Measurements from ENCODE around the gene GPATCH2. TPM values are rescaled to one million over a fixed set of nuclear protein-coding genes. Genes with fewer than 3 reads are reported as not detected.

Gene GPATCH2
- total RNA-seq, 1 experiment from 2014 or later = 11.2 TPM

DNA sequence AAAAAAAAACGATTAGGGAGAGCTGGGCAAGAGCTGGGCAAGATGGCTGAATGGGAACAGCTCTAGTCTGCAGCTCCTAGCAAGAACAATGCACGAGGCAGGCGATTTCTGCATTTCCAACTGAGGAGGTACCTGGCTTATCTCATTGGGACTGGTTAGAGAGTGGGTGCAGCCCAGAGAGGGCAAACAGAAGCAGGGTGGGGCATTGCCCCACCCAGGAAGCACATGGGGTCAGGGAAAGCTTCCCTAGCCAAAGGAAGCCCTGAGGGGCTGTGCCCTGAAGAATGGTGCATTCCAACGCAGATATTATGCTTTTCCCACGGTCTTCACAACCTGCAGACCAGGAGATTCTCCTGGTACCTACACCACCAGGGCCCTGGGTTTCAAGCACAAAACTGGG lies 251.6 kb downstream of the GPATCH2 start:
- DNase-seq (ENCODE audit: low read depth, low spot score) (no peak), ATAC-seq (no peak)
- H3K27me3 ChIP-seq (ENCODE audit: control insufficient read depth, insufficient read depth, low read length) = no peaks in the 10 kb centered on the region
- H3K4me1 ChIP-seq (ENCODE audit: control insufficient read depth, insufficient read depth, low read length) = no peaks in the 10 kb centered on the region
- H3K36me3 ChIP-seq (ENCODE audit: control insufficient read depth, insufficient read depth, low read length) = no peaks in the 10 kb centered on the region
- intact Hi-C loops (cut with micrococcal nuclease; ENCODE audit: unreplicated experiment) (no loop called here), in situ Hi-C loops (cut with HindIII; ENCODE audit: low pct_unique_long_range_greater_than_20kb, low sequenced_read_pairs) (no loop called here)
- ChIA-PET CTCF (no interaction called here), POLR2A (no interaction called here)
- H3K9me3 ChIP-seq (ENCODE audit: control insufficient read depth, insufficient read depth, low read depth, low read length) = no peaks in the 10 kb centered on the region; the same call in 1 of the 2 replicates
- TF ChIP-seq TCF7L2 (IDR thresholded peaks at IDR 0.05; ENCODE audit: low read depth, low read length) (no peak), CTCF (IDR thresholded peaks at IDR 0.05) (no peak)
- TF ChIP-seq, protein P1, sequence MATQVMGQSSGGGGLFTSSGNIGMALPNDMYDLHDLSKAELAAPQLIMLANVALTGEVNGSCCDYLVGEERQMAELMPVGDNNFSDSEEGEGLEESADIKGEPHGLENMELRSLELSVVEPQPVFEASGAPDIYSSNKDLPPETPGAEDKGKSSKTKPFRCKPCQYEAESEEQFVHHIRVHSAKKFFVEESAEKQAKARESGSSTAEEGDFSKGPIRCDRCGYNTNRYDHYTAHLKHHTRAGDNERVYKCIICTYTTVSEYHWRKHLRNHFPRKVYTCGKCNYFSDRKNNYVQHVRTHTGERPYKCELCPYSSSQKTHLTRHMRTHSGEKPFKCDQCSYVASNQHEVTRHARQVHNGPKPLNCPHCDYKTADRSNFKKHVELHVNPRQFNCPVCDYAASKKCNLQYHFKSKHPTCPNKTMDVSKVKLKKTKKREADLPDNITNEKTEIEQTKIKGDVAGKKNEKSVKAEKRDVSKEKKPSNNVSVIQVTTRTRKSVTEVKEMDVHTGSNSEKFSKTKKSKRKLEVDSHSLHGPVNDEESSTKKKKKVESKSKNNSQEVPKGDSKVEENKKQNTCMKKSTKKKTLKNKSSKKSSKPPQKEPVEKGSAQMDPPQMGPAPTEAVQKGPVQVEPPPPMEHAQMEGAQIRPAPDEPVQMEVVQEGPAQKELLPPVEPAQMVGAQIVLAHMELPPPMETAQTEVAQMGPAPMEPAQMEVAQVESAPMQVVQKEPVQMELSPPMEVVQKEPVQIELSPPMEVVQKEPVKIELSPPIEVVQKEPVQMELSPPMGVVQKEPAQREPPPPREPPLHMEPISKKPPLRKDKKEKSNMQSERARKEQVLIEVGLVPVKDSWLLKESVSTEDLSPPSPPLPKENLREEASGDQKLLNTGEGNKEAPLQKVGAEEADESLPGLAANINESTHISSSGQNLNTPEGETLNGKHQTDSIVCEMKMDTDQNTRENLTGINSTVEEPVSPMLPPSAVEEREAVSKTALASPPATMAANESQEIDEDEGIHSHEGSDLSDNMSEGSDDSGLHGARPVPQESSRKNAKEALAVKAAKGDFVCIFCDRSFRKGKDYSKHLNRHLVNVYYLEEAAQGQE (IDR thresholded peaks at IDR 0.05; ENCODE audit: insufficient read depth in 1 of 2, low read depth in 2 of 2, low read length in 1 of 2) = no peak
- H3K4me3 ChIP-seq (ENCODE audit: low read depth in 2 of 2, low read length in 2 of 2) = no peak overlapping the region
- no TSS peak for BruUV-seq (replicated peaks)
- no peak overlapping the region for H3K27ac ChIP-seq (ENCODE audit: low read length)

Other genes with a start within 250 kb of the GPATCH2 start
- 0.51 TPM for gene SPATA17, start 254 bp upstream of the GPATCH2 start, total RNA-seq (2021; ENCODE audit: unreplicated experiment)